Measurements from ENCODE around the gene HIRIP3.

The HIRIP3 gene

DNA sequence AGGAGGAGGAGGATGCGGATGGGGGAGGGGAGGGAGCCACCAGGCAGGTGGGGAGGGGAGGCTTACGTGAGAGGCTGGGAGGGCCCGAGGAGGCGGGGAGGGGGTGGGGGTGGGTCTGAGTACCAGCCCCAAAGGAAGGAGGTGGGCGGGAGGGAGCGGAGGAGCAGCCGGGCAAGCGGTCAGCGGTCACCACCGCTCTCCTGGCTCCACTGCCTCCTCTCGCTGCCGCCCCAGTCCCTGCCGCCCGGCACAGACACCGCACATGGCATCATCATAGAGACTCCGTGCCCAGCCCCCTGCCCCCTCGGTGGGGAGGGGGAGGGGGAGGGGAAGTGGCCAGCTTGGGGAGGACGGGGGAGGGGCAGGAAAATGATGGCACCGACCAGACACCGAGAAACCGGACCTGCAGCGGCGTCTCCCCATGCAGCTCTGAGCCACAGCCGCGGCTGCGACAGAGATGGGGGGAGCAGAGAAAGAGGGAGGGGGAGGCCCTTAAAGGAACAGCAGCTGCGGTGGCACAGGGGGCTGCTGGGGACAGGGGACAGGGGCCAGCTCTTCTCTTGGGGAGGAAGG, 35.5 kb upstream of the HIRIP3 start, which contains the start of gene TLCD3B:
Gene TLCD3B (minus strand): TSS at position 431 of the 573 bp plus-strand sequence. CDS start 744 bp downstream, outside the sequence.
- no peak for DNase-seq (ENCODE audit: low spot score)

DNA sequence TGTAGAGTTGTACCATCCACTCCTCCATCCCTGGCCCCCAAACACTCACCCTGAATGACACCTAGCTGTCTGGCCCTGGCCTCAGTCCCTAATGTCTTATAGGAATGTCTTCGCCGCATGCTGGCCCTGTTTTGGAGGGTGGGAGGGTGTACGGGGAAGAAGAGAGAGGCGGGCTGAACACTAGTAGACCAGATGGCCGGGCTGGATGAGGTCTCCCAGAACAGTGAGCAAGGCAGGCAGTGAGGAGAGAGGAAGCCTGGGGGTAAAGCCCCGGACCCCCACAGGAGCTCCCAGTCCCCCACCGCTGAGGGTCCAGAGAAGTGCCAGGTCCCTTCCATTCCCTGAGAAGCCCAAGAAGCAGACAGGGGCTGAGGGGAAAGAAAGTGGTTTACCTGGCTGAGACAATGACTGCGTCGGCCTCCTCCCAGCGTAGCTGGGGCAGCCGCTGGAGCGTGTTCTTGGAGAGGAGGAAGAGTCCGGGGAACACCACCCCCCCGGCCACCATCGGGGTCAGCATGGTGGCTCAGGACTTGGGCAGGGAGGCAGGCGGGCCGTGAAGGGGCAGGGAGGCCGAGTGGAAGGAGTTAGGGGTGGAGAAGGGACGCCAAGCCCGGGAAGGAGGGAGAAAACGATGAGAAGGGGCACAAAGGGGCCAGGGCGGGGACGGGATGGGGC, 34.7 kb upstream of the HIRIP3 start:
- TF ChIP-seq, protein P1, sequence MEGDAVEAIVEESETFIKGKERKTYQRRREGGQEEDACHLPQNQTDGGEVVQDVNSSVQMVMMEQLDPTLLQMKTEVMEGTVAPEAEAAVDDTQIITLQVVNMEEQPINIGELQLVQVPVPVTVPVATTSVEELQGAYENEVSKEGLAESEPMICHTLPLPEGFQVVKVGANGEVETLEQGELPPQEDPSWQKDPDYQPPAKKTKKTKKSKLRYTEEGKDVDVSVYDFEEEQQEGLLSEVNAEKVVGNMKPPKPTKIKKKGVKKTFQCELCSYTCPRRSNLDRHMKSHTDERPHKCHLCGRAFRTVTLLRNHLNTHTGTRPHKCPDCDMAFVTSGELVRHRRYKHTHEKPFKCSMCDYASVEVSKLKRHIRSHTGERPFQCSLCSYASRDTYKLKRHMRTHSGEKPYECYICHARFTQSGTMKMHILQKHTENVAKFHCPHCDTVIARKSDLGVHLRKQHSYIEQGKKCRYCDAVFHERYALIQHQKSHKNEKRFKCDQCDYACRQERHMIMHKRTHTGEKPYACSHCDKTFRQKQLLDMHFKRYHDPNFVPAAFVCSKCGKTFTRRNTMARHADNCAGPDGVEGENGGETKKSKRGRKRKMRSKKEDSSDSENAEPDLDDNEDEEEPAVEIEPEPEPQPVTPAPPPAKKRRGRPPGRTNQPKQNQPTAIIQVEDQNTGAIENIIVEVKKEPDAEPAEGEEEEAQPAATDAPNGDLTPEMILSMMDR (IDR thresholded peaks at IDR 0.05; ENCODE audit: extremely low read depth, missing control alignments): no peak
- DNase-seq (ENCODE audit: low spot score): no peak

More for the DNA sequence above, 35.5 kb upstream of the HIRIP3 start, which contains the start of gene TLCD3B:
- TF ChIP-seq, protein P1 (IDR thresholded peaks at IDR 0.05; ENCODE audit: extremely low read depth, missing control alignments): no peak

DNA sequence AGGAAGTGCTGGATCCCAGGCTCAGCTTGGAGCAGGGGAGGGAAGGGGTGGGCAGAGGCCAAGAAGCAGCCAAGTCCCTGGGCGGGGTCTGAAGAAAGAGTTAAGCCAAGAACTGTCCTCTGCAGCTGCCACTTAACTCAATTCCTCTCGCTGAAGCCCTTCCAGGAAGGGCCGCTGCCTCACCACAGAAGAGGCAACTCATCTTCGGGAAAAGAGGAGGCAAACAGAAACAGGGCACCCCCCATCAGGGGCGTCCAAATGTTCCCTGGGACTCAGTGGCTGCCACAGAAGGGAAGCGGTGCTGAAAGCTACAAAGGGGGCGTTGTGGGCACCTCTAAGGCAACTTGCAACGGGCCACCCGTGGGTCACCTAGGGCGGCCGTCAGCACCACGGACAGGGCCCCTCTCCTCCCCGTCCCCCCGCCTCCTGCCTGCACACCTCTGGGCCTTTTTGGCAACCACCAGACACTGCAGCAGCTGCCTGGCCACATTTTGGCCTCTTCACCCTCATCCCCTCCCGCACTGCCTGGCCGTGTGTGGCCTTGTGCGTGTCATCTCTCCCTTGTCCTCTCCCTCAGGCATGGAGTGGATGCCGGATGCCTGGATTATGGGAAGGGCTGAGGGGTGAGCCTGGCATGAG, 33.1 kb upstream of the HIRIP3 start:
- DNase-seq (ENCODE audit: low spot score): peak; percentile 30

DNA sequence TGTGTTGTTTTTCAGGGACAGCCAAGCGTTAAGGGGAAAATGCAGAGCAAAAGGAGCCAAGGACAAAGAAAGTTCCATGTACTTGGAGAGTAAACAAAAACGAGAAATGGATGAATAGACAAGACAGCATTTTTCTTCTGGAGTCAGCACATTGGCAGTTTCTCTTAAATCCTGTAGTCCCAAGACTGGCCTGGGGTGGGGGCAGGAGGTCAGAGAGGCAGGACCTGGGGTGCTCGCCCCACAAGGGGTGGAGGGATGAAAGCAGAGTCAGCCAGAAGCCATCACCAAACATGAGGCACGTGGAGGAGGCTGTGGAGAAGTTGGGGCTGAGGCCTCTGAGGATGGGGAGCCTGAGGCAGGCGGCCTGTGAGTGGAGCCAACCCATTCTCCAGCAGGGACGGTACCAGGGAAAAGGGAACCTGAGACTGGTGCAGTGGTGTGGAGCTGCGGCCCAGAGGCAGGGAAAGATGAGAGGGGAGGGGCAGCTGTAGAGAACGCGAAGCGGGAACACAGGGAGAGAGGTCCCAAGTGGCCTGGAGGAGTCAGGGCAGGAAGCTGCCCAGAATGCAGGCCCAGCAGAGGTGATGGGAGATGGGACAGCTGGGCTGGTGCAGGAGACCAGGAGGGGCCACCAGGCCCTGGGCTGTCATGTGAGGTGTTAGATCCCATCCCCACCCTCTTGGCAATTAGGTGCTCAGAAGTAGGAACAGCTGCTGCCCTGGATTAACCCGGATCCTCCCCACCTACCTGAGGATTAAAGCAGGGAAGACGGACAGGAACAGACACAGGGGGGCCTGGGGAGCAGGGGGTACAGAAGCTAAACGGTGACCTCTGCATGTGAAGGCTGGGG, 32.4 kb upstream of the HIRIP3 start:
- DNase-seq (ENCODE audit: low spot score): no peak
- TF ChIP-seq, protein P1 (IDR thresholded peaks at IDR 0.05; ENCODE audit: extremely low read depth, missing control alignments): no peak

More for the DNA sequence above, 33.1 kb upstream of the HIRIP3 start:
- TF ChIP-seq, protein P1 (IDR thresholded peaks at IDR 0.05; ENCODE audit: extremely low read depth, missing control alignments): no peak

DNA sequence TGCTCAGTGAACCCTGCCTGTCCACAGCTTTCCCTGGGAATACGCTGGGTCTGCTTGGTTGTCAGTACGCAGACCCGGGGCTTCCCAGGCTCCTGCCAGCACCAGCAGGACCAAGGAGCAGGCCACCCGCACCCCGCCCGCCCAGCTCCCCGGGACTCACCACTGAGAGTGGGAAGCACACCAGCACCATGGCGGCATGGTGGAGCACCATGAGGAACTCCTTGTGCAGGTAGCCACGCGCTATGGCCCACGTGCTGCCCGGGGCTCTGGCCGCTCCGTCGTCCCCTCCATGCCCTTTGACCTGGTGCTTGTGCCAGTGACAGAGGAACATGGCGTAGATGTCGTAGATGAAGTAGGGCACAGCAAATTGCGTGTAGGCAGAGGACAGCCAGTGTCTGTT, 31.0 kb upstream of the HIRIP3 start:
- DNase-seq (ENCODE audit: low spot score): no peak
- TF ChIP-seq, protein P1 (IDR thresholded peaks at IDR 0.05; ENCODE audit: extremely low read depth, missing control alignments): no peak

DNA sequence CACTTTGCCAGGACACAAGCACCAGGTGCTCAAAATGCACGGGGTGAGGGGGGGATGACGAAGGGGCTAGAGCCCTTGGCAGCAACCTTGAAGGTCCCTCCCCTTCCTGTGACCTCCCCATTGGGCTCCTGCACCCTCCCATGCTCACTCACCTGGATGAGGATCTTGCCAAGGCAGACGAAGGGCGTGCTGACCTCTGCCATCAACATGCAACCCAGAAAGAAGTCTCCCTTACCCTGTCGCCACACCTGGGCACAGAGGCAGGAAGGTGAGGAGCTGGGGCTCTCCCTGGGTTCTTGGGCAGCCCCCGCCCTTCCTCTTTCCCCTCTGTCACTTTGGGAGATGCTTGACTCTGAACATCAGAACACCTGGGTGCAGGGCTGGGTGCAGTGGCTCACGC, 30.2 kb upstream of the HIRIP3 start:
- DNase-seq (ENCODE audit: low spot score): no peak
- TF ChIP-seq, protein P1 (IDR thresholded peaks at IDR 0.05; ENCODE audit: extremely low read depth, missing control alignments): no peak

Data from GM20000 (cell line).